CD4-positive, alpha-beta T cell treated with Interleukin-21 for 1 hour (primary cell): Measurements from ENCODE around the gene TFR2.
"Not testable (repeated sequence)": the region's sequence is repeated elsewhere in the genome, so short reads cannot be mapped to it uniquely, and the experiment has no call there.

Source experiments
- DNase-seq: peaks from one replicate; pipeline ENCODE4 v3.0.0-alpha.2; 2020

The TFR2 gene

DNA sequence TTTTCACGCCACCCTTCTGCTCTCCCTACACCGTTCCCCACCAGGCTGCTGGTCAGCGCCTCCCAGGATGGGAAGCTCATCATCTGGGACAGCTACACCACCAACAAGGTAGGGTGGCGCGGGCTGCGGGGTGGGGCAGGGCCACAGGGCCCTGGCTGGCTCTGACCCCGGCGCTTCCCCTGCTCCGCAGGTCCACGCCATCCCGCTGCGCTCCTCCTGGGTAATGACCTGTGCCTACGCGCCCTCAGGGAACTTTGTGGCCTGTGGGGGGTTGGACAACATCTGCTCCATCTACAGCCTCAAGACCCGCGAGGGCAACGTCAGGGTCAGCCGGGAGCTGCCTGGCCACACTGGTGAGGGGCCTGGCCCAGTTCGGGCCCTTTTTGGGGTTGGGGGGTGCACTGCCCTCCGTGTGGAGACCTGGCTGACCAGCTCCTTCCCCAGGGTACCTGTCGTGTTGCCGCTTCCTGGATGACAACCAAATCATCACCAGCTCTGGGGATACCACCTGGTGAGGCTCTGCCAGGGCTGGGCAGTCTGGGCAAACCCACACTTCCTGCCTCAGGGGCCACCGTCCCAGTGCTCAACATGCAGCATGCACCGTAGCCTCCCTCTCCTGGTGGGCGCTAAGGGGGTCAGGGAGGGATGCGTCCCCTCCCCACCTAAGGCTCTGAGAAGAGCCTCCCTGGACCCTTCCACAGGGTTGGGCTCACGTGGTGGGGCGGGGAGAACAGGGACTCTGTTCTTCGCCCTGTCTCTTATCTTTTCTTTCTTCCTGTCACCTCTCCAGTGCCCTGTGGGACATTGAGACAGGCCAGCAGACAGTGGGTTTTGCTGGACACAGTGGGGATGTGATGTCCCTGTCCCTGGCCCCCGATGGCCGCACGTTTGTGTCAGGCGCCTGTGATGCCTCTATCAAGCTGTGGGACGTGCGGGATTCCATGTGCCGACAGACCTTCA is 36.2 kb upstream of the TFR2 start:
- no peak for DNase-seq

DNA sequence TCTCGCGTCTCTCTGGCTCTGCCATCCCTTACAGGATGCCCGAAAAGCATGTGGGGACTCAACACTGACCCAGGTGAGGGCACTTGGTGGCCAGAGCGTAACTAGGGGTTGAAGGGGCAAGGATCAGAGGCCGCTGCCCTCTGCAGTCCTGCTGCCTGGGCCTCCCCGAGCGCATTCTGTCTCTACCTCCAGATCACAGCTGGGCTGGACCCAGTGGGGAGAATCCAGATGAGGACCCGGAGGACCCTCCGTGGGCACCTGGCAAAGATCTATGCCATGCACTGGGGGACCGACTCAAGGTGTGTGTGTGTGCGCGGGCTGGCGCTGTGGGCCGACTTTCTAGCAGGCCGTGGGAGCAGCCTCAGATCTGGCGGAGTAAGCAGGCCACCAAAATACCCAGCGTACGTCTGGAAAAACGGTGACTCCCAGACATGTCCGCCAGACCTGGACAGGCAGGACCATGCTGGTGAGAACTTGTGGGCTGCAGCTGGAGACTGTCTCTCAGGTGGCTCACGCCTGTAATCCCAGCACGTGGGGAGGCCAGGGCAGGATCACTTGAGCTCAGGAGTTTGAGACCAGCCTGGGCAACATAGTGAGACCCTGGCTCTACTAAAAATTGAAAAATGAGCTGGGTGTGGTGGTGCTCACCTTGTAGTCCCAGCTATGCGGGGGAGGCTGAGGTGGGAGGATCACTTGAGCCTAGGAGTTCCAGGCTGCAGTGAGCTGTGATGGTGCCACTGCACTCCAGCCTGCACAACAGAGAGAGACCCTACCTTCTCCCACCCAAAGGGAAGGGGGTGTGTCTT is 35.4 kb upstream of the TFR2 start:
- no peak for DNase-seq

DNA sequence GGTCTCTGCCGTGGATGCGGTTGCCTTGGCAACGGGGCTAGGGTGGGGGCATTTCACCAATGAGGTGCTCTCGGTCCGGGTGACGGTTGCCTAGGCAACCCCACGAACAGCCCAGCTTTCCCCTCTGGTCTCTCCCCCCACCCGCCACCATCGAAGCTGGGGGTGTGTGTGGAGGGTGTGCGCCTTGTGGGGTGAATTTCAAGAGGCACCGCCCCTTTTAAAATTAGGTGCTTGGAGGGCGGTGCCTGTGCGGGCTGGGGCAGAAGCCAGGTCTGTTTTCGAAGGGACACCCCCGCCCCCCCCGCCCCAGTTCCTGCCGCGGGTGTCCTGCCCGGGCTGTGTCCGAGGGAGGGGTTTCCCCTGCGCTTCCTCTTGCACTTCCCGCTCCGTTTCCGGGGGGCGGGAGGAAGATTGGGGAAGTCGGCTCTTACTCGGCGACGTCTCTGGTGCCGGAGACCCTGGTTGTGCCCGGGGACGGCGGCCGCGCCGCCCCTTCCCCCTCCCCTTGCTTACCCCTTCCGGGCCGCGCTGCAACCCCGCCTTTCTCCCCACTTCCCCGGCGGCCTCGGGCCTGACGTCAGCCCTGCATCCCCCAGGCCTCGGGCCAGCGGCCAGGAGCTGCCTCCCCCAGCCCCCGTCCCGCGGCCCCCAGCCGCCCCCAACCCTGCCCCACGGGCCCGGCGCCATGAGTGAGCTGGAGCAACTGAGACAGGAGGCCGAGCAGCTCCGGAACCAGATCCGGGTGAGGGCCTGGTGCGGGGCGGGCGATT is 34.4 kb upstream of the TFR2 start:
- peak; percentile 96 for DNase-seq

DNA sequence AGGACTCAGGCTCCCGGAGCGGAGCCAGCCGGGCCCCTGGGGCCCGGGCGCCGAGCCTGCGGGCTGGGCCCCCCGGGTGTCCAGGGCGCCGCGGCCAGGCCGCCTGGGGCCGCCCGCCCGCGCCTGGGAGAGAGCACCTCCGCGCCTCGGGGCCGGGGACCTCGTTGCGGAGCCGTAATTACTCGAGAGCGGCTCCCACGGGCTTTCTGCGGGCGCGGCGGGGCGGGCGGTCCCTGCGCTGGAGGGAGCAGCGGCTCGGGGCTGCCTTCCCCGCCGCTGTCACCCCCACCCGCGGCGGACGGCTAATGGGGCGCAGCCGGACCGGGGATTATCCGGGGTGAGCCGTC is 33.7 kb upstream of the TFR2 start:
- DNase-seq, result no peak

DNA sequence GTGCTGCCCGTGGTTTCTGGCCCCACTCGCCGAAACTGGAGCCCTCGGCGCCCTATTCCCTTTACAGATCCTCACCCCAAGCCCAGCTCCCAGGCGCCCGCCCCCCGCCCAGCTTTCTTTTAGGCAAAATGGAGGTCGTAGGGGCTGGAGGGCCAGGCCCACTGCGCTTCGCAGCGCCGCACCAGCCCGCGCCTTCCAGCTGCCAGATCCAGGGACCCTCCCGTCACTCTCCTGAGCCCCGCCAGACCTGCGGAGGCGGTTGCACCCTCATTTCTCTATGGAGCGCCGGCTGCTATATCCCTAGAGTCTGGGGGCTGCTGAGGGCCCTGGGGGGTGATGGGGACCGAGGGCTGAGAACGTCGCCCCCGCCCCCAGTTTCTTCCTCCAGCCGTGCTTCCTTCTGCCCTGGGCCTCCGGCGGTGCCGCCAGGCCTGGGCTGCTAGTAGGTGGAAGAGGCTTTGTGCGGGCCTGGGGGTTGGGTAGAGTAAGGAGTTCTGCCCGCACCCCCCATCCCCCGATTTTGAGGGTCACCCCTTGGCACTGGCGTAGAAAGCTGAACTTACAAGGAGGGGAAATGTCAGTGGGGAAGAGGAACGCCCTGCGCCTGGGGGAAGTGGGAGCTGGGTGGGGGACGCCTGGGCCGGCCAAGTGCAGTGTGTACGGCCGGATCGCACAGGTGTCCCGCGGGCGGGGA is 33.2 kb upstream of the TFR2 start:
- no peak for DNase-seq

DNA sequence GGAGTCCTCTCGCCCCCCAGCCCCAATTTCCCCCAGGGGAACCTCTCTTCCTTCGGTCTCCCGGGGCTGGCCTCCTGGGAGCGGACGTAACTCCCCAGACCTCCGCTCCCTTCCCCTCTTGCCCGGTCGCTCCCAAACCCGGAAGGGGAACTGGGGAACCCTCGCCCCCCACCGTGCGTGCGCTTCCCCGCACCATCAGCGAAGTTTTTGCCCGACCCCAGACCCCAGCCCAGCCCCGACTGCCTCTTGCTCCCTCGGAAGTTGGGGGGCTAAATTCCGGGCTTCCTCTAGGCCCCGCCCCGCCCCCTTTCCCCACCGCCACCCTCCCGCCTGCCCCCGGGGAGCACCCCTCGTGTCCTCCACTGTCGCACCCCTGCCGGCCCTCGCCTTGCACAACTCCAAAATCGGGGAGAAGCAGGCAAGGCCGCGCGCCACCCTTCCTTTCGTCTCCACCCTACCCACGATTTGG is 32.6 kb upstream of the TFR2 start:
- peak; percentile 61 for DNase-seq

DNA sequence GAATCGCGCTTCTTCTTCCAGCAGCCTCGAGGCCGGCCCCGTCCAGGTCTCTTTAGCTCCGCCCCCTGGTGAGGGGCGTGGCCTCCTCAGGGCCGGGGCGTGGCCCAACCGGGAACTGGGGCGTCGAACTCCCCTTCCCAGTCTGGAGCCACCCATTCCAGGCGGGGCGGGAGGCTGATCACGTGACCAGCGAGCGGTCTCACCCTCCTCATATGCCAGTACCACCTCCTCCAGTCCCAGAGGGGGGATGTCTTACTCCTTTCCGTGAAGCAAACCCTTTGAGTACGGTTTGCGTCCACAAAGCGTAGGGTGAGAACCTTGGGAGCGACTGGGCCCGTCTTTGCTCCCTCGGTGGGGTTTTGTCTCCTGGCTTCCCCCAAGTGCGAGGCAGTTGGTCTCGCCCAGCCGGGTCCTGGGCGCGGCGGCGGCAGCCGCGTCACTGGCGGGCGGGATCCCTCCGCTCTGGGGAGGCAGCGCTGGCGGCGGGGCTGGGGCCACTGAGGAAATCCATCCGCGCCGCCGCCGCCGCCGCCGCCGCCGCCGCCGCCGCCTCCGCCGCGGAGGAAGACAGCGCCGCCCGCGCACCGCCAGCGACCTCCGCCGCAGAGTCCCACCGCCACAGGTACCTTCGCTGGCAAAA is 32.1 kb upstream of the TFR2 start, which contains the start of gene GNB2:
GNB2 (plus strand) TSS at position 439 of the 640 bp plus-strand sequence. CDS start 2,526 bp downstream, outside the sequence.
- peak; percentile 99 for DNase-seq

DNA sequence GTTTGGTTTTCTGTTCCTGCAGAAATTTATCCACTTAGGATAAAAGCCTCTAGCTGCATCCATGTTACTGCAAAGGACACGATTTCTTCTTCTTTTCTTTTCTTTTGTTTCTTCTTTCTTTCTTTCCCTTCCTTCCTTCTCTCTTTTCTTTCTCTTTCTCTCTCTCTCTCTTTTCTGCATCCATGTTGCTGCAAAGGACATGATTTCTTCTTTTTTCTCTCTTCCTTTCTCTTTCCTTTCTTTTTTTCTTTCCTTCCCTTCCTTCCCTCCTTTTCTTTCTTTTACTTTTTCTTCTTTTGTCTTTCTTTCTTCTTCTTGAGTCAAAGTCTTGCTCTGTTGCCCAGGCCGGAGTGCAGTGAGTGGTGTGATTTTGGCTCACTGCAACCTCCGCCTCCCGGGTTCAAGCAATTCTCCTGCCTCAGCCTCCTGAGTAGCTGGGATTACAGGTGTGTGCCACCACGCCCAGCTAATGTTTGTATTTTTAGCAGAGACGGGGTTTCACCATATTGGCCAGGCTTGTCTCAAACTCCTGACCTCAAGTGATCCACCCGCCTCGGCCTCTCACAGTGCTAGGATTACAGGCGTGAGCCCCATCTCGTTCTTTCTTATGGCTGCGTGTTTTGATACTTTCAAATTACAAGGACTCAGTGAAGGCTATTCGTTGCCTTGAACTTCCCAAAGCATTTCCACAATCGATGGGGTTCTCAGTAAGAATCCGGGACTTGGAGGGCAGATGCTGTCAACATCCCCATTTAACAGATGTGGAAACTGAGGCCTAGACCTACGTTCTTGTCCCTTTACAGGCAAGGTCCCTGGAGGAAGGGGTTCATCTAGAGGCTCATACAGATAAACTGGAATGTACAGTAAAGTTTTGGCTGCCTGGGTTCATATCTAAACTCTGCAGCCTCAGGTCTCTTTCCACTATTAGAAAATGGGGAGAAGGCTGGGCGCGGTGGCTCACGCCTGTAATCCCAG is 30.3 kb upstream of the TFR2 start:
- no peak for DNase-seq

DNA sequence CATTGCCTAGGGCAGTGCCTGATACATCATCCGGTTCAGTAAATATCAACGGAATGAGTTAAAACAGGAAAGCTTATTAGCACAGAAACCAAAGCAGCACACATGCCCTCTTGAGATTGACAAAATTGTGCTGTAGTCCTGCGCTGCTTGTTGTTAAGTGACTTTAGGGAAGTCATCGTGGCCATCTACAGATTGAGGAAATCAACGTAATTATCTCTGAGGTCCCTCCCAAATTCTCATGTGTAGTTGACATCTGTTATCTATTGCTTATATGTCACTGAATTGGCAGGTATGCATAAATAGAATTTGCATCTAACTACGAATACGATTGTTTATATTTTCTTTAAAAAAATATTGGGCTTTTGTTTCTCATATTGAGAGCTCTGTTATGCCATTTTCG is 28.7 kb upstream of the TFR2 start:
- no peak for DNase-seq

DNA sequence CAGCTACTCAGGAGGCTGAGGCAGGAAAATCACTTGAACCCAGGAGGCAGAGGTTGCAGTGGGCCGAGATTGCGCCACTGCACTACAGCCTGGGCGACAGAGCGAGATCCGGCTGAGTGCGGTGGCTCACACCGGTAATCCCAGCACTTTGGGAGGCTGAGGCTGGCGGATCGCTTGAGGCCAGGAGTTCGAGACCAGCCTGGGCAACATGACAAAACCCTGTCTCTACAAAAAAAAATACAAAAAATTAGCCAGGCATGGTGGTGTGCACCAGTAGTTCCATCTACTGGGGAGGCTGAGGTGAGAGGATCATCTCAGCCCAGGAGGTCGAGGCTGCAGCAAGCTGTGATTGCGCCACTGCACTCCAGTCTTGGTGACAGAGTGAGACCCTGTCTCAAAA is 27.8 kb upstream of the TFR2 start:
- not testable (repeated sequence) for DNase-seq

DNA sequence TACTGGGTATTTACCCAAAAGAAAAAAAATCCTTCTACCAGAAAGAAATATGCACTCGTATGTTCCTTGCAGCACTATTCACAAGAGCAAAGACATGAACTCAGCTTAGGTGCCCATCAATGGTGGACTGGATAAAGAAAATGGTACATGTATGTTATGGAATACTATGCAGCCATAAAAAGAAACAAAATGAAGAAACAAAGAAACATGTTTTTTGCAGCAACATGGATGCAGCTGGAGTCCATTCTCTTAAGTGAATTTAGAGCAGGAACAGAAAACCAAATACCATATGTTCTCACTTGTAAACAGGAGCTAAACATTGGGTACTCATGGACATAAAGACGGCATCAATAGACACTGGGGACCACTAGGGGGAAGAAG is 26.7 kb upstream of the TFR2 start:
- DNase-seq, result no peak

DNA sequence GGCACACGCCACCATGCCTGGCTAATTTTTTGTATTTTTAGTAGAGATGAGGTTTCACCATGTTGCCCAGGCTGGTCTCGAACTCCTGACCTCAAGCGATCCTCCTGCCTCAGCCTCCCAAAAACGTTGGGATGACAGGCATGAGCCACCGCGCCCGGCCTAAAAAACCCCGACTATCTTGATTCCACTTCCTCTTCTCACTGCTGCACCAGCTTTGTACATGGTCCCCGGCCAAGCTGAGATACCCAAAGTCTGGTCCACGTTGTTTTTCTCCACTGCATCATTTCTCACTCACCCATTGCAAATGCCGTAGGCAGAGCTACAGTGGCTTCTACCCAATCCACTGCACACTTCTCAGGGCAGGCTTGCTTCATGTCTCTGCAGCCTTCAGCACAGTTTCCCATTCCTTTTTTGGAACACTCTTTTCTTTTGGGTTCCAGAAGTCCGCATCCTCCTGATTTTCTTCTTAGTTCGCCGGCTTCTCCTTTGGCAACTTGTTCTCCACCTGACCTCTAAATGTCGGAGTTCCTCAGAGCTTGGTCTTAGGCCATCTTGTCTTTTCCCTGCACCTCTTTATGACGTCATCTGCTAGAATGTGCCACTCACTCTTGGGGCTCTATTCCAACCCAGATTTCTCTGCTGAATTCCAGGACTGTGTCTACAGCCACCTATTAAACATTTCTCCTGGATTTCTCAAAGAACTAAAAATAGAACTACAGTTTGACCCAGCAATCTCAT is 26.1 kb upstream of the TFR2 start:
- no peak for DNase-seq

DNA sequence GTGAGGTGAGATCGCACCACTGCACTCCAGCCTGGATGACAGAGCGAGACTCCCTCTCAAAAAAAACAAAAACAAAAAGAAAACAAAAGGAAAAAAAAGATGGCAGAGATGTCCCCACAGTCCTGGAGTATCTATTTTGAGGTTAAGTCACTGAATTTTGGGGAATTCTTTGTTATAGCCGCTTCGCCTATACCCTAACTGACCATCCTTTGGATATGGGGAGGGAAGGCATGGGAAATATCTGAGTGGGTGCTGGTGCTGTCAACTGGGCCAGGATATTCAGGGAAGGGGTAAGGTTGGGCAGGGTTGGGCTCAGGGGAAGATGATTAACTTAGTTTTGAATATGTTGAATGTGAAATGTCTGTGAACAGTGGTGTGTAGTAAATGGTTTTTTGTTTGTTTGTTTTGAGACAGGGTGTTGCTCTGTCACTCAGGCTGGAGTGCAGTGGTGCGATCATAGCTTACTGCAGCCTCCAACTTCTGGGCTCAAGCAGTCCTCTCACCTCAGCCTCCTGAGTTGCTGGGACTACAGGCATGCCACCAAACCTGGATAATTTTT is 23.9 kb upstream of the TFR2 start:
- DNase-seq, result no peak

DNA sequence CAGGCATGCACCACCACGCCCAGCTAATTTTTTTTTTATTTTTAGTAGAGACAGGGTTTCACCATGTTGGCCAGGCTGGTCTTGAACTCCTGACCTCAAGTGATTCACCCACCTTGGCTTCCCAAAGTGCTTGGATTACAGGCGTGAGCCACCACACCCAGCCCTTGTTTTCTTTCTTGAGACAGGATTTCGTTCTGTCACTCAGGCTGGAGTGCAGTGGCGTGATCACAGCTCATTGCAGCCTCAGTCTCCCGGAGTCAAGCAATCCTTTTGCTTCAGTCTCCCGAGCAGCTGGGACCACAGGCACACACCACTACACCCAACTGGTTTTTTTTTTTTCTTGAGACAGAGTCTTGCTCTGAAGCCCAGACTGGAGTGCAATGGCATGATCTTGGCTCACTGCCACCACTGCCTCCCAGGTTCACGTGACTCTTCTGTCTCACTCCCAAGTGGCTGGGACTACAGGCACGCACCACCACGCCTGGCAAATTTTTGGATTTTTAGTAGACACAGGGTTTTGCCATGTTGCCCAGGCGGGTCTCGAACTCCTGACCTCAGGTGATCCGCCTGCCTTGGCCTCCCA is 20.9 kb upstream of the TFR2 start:
- DNase-seq, result not testable (repeated sequence)

DNA sequence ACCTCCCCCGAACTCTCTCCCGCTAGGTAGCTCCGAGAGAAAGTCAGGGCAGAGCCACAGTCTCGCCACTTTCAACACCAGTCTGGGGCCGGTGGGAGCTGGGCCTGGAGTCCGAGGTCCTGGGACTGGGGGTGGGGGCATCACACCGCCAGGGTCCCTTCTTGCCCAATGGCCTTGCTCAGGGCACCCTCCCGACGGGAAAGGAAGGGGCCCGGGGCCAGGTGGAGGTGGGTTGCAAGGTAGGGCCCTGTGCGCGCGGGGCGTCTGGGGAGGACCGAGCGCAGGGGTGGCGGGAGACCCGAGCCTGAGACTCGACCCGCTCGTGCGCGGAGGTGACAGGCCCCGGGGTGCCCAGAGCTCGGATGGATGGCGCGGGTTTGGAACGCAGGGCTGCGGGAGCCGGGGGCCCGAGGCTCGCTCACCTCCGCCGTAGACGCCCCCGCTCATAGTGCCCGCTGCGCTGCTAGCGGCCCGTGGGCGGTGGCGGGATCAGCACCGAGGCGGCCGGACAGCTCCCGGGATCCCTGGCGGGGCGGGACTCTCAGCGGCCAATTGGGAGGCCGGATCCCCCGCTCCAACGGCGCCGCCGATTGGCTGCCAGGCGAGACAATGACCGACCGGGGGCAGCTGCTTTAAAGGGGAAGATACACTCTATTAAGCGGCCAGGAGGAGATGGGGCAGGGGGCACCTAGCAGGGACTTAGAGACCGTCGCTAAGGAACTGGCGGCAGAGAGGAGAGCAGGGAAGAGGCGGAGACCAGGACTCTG is 14.7 kb upstream of the TFR2 start, which contains the start of gene ACTL6B:
ACTL6B (minus strand) TSS at position 541 of the 767 bp plus-strand sequence; CDS start at position 447, 94 bp downstream.
- DNase-seq, result peak; percentile 59

DNA sequence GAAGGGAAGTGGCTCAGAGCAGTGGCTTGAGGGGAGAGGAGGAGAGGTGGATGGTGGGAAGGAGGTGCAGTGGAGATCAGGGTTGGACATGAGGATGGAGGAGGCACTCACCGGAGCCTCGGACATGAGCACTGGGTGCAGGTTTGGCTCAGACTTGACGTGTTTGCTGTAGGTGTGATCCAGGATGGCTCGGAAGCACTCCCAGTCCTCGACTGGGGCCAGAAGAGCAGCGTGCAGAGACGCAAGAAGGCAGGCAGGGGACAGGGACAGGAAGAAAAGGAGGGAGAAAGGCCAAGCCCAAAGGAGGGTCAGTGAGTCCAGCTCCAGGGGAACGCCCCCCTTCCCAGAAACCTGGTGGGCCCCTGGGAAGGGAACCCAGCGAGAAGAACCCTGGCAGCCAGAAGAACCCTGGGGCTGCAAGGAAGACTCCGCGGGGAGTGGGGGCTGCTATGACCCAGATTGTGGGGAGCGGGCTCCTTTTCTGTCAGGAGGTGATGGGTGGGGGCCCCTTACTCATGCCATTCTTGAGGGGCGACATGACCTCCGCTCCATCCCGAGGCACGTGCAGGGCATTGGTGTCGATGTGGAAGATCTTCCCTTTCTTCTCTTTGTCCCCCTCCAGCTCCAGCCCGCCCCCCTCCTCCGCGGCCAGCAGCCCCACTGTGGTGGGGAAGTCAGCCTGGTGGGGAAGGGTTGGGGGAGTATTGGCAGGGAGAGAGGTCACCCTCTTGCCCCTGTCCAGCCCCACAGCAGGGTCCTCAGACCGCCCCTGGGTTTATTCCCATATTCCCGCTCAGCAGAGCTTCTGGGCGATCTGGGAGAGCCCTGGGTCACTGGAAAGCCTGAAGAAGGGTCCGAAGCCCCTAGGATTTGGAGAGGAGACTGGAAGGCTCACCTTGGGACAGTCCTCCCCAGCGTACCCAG is 13.8 kb upstream of the TFR2 start:
- DNase-seq, result no peak
